GM12878 (cell line): Measurements from ENCODE around the gene PTAFR. TPM values are rescaled to one million over a fixed set of nuclear protein-coding genes. Genes with fewer than 3 reads are reported as not detected.

Experiments
- BHLHE40 ChIP-seq, 2 experiments: fragments of 450-650 bp in 1 of 2; IDR thresholded peaks; 2 replicates each; pipeline ENCODE4 v1.6.1; 2011 to 2017; ENCODE audit warnings: low read depth in 2 of 2, borderline replicate concordance in 1 of 2, improper control_type of control experiment in 1 of 2, low read length in 1 of 2, mild to moderate bottlenecking in 1 of 2
- CEBPB ChIP-seq, 2 experiments: fragments of 150-350 bp in 1 of 2; IDR thresholded peaks; 2 replicates each; pipeline ENCODE4 v1.6.1; 2012 to 2014; ENCODE audit warnings: low read depth in 2 of 2, low read length in 2 of 2, borderline replicate concordance in 1 of 2, inconsistent platforms in 1 of 2
- CEBPZ ChIP-seq: fragments of 150-350 bp; IDR thresholded peaks from 2 replicates; pipeline ENCODE4 v1.6.1; 2016; ENCODE audit warnings: low read depth, low read length
- CREB1 ChIP-seq: IDR thresholded peaks from 2 replicates; pipeline ENCODE4 v1.6.1; 2012; ENCODE audit warnings: low read depth, mild to moderate bottlenecking, inconsistent platforms
- E4F1 ChIP-seq: fragments of 450-650 bp; IDR thresholded peaks from 2 replicates; pipeline ENCODE4 v1.6.1; 2018; ENCODE audit warnings: borderline replicate concordance, mild to moderate bottlenecking; ENCODE audit not compliant: partially characterized antibody
- NFYA ChIP-seq: IDR thresholded peaks from 2 replicates; pipeline ENCODE4 v1.6.1; 2011; ENCODE audit warnings: low read depth, mild to moderate bottlenecking, low read length, improper control_type of control experiment, borderline replicate concordance
- REST ChIP-seq: IDR thresholded peaks from 2 replicates; pipeline ENCODE4 v1.6.1; 2012; ENCODE audit warnings: mild to moderate bottlenecking, low read depth, low read length
- TBL1XR1 ChIP-seq: IDR thresholded peaks from 2 replicates; pipeline ENCODE4 v1.6.1; 2012; ENCODE audit warnings: low read depth, low read length, improper control_type of control experiment
- USF1 ChIP-seq: IDR thresholded peaks from 2 replicates; pipeline ENCODE4 v1.6.1; 2011; ENCODE audit warnings: borderline replicate concordance, low read depth, mild to moderate bottlenecking, moderate library complexity, mixed read lengths, low read length; ENCODE audit not compliant: insufficient read depth; ENCODE audit errors: extremely low read length
- ZBTB4 ChIP-seq: fragments of 450-650 bp; formaldehyde crosslinking; IDR thresholded peaks from 2 replicates; pipeline ENCODE4 v1.4.0; 2022; ENCODE audit warnings: mild to moderate bottlenecking, moderate library complexity
- ZNF384 ChIP-seq: IDR thresholded peaks from 2 replicates; pipeline ENCODE4 v1.6.1; 2012; ENCODE audit warnings: low read depth, mild to moderate bottlenecking, low read length, improper control_type of control experiment, borderline replicate concordance
- ZZZ3 ChIP-seq: IDR thresholded peaks from 2 replicates; pipeline ENCODE4 v1.6.1; 2011; ENCODE audit warnings: low read depth; ENCODE audit not compliant: control insufficient read depth, insufficient read length
- polyA plus RNA-seq, 11 experiments: library from polyadenylated mRNA; depleted of rRNA in 4 of 11; unstranded in 6 of 11; stranded (reverse) in 5 of 11; fragments of >200 nt; fragmentation: Nextera tagmentation in 4 of 11; fragmentation: Illumina TruSeq in 1 of 11; extraction: Ambion mirVana in 4 of 11; extraction: Trizol in 1 of 11; gene quantifications; 1 replicate in 1 of 11; 2 replicates in 10 of 11; pipeline versions ENCODE4 v1.2.1 to v1.2.3, GENCODE V29; 2011 to 2016; ENCODE audit warnings: inconsistent platforms in 2 of 11, missing spikeins in 2 of 11, low read depth in 1 of 11
- total RNA-seq, 4 experiments: library from RNA; depleted of rRNA in 3 of 4; stranded (reverse); fragments of >200 nt in 3 of 4; fragmentation: Illumina TruSeq in 1 of 4; extraction: Trizol in 1 of 4; gene quantifications; 2 replicates each; pipeline versions ENCODE4 v1.2.1 to v1.2.3, GENCODE V29; 2013 to 2021

PTAFR gene
- total and polyA plus RNA-seq, 10 of the 15 experiments (the other 5 are each of a cell fraction or from before 2014, with no cell fraction given) = 17.5 to 251 (median 27.7) TPM

- no peak for TF ChIP-seq ZBTB4 (CRISPR knock-in tag)
- TF ChIP-seq E4F1 = no peak
- no peak for TF ChIP-seq ZZZ3
- TF ChIP-seq CEBPZ = 0 out of 2 replicates have a peak, but pooled peaks have one; percentile 37
- peak; percentile 71 for TF ChIP-seq CREB1
- TF ChIP-seq BHLHE40 (IDR thresholded peaks at IDR 0.05; ENCODE audit: borderline replicate concordance in 1 of 2, low read depth in 2 of 2, low read length in 1 of 2) = peak; percentile 74 to 76
- TF ChIP-seq USF1 = no peak
- no peak for TF ChIP-seq ZNF384
- peak in 1 of 2 experiments; percentile 94; a peak in 1 of 4 replicates for TF ChIP-seq CEBPB (IDR thresholded peaks at IDR 0.05; ENCODE audit: borderline replicate concordance in 1 of 2, low read depth in 2 of 2, low read length in 2 of 2)
- TF ChIP-seq NFYA = no peak
- no peak for TF ChIP-seq REST
- peak; percentile 94 for TF ChIP-seq TBL1XR1
Measured at GRCh38 chr1:28199328-28200233, 23.1 kb upstream of the PTAFR start (continued).
